VCaP (cell line): ENCODE measurements around the gene GRIP2.
"Not testable (repeated sequence)": the region's sequence is repeated elsewhere in the genome, so short reads cannot be mapped to it uniquely, and the experiment has no call there.

ENCODE experiments used
- H3K27ac ChIP-seq: fragments of 450-650 bp; 2 replicates; pipeline ENCODE4 v1.5.1; 2017
- TF ChIP-seq, protein P1 (sequence below): fragments of 450-650 bp; conservative IDR thresholded peaks from 2 replicates; pipeline ENCODE4 v1.5.1; 2017; ENCODE audit warnings: mild to moderate bottlenecking, moderate library complexity

GRIP2 gene

GRCh38 chr3:14519406-14519805 lies 20.7 kb downstream of the GRIP2 start:
- TF ChIP-seq, protein P1, sequence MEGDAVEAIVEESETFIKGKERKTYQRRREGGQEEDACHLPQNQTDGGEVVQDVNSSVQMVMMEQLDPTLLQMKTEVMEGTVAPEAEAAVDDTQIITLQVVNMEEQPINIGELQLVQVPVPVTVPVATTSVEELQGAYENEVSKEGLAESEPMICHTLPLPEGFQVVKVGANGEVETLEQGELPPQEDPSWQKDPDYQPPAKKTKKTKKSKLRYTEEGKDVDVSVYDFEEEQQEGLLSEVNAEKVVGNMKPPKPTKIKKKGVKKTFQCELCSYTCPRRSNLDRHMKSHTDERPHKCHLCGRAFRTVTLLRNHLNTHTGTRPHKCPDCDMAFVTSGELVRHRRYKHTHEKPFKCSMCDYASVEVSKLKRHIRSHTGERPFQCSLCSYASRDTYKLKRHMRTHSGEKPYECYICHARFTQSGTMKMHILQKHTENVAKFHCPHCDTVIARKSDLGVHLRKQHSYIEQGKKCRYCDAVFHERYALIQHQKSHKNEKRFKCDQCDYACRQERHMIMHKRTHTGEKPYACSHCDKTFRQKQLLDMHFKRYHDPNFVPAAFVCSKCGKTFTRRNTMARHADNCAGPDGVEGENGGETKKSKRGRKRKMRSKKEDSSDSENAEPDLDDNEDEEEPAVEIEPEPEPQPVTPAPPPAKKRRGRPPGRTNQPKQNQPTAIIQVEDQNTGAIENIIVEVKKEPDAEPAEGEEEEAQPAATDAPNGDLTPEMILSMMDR = no peak
- no peak overlapping the region for H3K27ac ChIP-seq

DNA sequence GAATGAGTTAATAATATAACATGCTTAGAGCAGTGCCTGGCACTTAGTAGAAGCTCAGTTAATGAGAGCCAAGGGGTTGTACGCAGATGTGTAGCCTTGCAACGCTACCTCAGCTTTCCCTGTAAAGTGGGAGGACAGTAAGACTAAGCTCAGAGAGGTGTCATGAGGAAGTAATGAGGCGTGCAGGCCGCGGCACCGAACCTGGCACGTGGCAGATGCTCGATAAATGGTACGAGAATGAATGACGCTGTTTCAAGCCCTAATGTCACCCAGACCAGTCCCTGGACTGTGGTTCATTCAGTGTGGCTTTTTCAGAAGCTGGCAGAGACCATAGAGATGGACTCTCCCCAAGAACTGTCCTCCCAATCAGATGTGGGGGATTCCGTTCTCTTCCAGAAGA lies 21.2 kb downstream of the GRIP2 start:
- no peak overlapping the region for H3K27ac ChIP-seq
- TF ChIP-seq, protein P1 = no peak

- TF ChIP-seq, protein P1 = no peak
- no peak overlapping the region for H3K27ac ChIP-seq
Observed at GRCh38 chr3:14518432-14518802, 21.7 kb downstream of the GRIP2 start.

GRCh38 chr3:14517601-14518431 lies 22.3 kb downstream of the GRIP2 start:
- H3K27ac ChIP-seq = no peak overlapping the region
- TF ChIP-seq, protein P1 = no peak

GRCh38 chr3:14516738-14517345 lies 23.3 kb downstream of the GRIP2 start:
- no peak overlapping the region for H3K27ac ChIP-seq
- TF ChIP-seq, protein P1 = no peak

GRCh38 chr3:14515526-14515925 lies 24.6 kb downstream of the GRIP2 start:
- H3K27ac ChIP-seq = not testable (repeated sequence)

DNA sequence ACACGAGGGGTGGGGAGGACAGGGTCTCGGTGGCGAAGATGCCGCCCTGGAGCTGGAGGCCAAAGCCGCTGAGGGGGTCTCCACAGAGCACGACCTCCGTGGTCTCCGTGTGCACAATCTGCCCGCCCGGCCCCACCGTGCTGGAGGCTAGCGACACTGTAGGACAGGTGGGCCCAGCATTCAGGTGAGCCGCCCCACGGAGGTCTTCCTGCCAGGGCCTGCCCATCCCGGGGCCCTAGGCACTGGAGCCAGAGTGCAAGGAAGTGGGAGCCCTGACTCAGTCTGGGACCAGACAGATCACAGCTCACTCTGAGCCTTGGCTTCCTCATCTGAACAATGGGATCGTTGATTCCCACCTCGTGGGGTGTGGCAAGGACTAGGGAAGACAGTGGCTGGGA lies 25.8 kb downstream of the GRIP2 start:
- TF ChIP-seq, protein P1 = no peak
- no peak overlapping the region for H3K27ac ChIP-seq
